Mammary epithelial cell (primary cell): ENCODE measurements around the gene PLEKHJ1.

Experiments used
- CTCF ChIP-seq, 2 donors: IDR thresholded peaks in 1 of 2; conservative IDR thresholded peaks in 1 of 2; 2 replicates each; pipeline ENCODE4 v1.5.1; 2011 to 2012; ENCODE audit warnings: inconsistent platforms in 2 of 2, low read length in 2 of 2, mild to moderate bottlenecking in 2 of 2, control low read depth in 1 of 2, low read depth in 1 of 2; ENCODE audit not compliant: insufficient read depth in 1 of 2; ENCODE audit errors: extremely low read depth in 1 of 2
- EZH2 ChIP-seq: IDR thresholded peaks from 2 replicates; pipeline ENCODE4 v1.6.1; 2012; ENCODE audit warnings: low read length, inconsistent platforms, borderline replicate concordance

DNA sequence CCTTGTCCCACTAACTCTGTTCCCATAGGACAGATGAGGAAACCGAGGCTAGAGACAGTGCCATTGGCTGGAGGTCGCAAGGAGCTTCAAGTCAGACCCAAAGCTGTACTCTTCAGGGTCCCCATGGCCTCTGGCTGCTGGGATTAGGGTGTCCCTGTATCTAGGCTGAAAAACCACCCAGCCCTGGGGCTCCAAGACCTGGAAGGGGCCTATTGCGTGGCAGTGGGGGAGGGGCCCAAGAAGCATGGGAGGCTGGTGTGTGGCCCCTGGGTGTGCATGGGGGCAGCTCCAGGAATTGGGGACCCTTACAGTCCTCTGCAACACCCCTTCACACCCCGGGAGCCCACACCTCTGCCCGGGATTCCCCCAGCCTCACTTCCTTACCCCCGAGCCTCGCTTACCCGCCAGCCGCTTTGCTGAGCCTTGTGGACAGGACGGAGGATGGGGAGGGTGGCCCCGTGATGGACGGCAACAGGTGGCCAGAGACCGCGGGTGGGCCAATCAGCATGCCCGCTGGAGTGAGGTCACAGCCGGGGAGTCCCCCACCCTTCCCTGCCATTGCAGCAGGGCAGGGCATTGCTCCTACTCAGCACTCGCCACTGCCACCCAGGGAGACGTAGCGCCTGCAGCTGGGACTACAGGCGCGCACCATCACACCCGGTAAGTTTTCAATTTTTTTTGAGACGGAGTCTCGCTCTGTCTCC lies 20.0 kb upstream of the PLEKHJ1 start, which contains the start of gene JSRP1:
- TF ChIP-seq CTCF (conservative IDR thresholded peaks at IDR 0.05 in 1 of 2, IDR thresholded peaks at IDR 0.05 in 1 of 2; ENCODE audit: extremely low read depth in 1 of 2, insufficient read depth in 1 of 2, low read depth in 1 of 2, low read length in 2 of 2) (no peak), EZH2 (no peak)
